ENCODE results near the gene MST1R. TPM values are rescaled to one million over a fixed set of nuclear protein-coding genes. Genes with fewer than 3 reads are reported as not detected.

Gene MST1R
- polyA plus RNA-seq: 106 to 161 TPM (median 110 TPM) in 3 replicates
- 7.1 TPM for polyA plus RNA-seq (2011; ENCODE audit: low read depth)
- polyA plus RNA-seq (2011; cell fraction: cytosol; rRNA removed): 24.6 and 29.8 TPM in 2 replicates
- polyA plus RNA-seq (2011; cell fraction: nucleus; rRNA removed): 430 and 542 TPM in 2 replicates
- 61.6 and 90.8 TPM in 2 replicates for polyA plus RNA-seq (2012; ENCODE audit: low replicate concordance)
- 183 to 373 TPM (median 239 TPM) in 3 replicates for polyA minus RNA-seq
- 68.5 TPM for polyA minus RNA-seq (2011; cell fraction: cytosol; rRNA and poly(A)+ RNA removed)
- 226 and 227 TPM in 2 replicates for polyA minus RNA-seq (2011; cell fraction: nucleus; rRNA and poly(A)+ RNA removed)

DNA sequence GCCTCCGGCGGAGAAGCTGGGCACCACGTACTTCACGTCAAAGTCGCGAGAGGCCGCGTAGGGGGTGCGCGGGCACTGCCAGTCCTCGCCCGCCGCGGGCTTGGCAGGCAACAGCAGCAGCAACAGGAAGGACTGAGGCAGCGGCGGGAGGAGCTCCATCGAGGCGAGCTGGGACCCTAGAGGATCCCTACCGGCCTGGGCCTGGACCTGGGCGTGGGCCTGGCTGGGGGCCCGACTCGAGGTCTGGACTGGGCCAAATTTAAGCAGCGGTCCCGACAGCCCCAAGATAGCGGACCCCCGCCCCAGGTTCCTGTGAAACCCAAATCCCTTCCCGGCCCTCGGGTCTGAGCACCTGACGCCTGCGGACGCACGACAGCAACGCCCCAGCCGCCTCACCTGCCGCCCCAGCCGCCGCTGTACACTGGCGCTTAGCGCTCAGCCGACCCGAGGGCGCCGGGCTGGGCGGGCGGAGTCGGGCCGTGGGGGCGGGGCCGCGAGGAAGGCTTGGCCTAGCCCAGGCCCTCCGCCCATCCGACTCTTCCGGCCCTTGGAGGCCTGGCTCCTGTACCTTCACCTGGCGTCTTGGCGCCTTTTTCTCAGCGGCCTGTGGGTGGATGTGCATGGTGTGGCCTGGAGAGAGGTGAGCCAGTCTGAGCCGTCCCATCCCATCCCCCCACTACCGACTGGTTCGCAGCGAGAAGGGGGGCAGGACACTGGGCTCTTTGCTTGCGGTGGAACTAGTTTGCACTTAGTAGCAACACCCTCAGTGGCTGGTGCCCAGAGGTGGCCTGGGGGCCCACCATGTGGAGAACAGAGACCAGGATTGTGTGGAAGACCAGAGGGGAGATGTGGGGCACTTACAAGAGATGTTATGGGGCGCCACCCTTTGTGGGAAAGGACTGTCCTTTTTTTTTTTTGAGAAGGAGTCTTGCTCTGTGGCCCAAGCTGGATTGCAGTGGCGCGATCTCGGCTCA lies at the start of gene MST1R:
TSS of gene MST1R (minus strand) at position 423 of the 974 bp plus-strand sequence. CDS start at position 159, 264 bp downstream.
- Histone ChIP-seq H3K27me3 (ENCODE audit: control insufficient read depth, extremely low read depth, insufficient read depth, low read length) (no peaks in the 10 kb centered on the region), H3K4me2 (ENCODE audit: control insufficient read depth, extremely low read depth, insufficient read depth, low read depth, low read length) (peak within 1 kb of the TSS; percentile 93), H3K4me3 (ENCODE audit: control insufficient read depth in 2 of 3, extremely low read depth in 1 of 3, insufficient read depth in 2 of 3, low read depth in 1 of 3, low read length in 3 of 3) (peak within 1 kb of the TSS; percentile 69 to 84 (median 81)), H3K36me3 (ENCODE audit: control insufficient read depth in 2 of 2, extremely low read depth in 1 of 2, insufficient read depth in 2 of 2, low read length in 2 of 2) (peaks cover 3 to 13% of the 10 kb centered on the region in 2 experiments), H3K9me1 (ENCODE audit: control insufficient read depth, extremely low read depth, insufficient read depth, low read length) (peaks cover 5% of the 10 kb centered on the region), H3K27ac (ENCODE audit: control insufficient read depth, insufficient read depth, low read length) (peak within 1 kb of the TSS; percentile 97), H2AFZ (ENCODE audit: control insufficient read depth, low read length) (no peak within 1 kb of the TSS), H3K4me1 (ENCODE audit: control insufficient read depth, extremely low read depth, insufficient read depth, low read length) (peaks cover 39% of the 10 kb centered on the region), H4K20me1 (ENCODE audit: control insufficient read depth, extremely low read depth, insufficient read depth, low read length) (no peaks in the 10 kb centered on the region), H3K9me3 (ENCODE audit: control insufficient read depth, low read depth, low read length) (no peaks in the 10 kb centered on the region), H3K79me2 (ENCODE audit: control insufficient read depth, insufficient read depth, low read length) (peaks cover 46% of the 10 kb centered on the region), H3K9ac (ENCODE audit: control insufficient read depth, extremely low read depth, insufficient read depth, low read length) (peak within 1 kb of the TSS; percentile 86)
- TF ChIP-seq CTCF (optimal IDR thresholded peaks at IDR 0.05 in 1 of 3, IDR thresholded peaks at IDR 0.05 in 1 of 3, conservative IDR thresholded peaks at IDR 0.05 in 1 of 3; ENCODE audit: extremely low read depth in 1 of 3, insufficient read depth in 2 of 3, low read length in 3 of 3): no peak
- no peak for TF ChIP-seq EZH2 (IDR thresholded peaks at IDR 0.05; ENCODE audit: low read length)
- FAIRE-seq (peak; percentile 62), DNase-seq (ENCODE audit: low read depth, low spot score) (peak; percentile 91)
- dilution Hi-C loops (cut with MboI; ENCODE audit: extremely low pct_ligation_motif_present, low sequenced_read_pairs): no loop called here

DNA sequence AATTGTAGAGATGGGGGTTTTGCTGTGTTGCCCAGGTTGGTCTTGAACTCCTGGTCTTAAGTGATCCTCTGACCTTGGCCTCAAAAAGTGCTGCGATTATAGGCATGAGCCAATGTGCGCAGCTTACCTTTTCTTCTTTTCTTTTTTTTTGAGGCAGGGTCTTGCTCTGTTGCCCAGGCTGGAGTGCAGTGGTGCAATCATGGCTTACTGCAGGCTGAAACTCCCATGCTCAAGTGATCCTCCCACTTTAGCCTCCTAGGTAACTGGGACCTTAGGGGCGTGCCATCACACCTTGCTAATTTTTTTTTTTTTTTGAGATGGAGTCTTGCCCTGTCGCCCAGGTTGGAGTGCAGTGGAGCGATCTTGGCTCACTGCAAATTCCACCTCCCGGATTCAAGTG lies 49.3 kb upstream of the MST1R start:
- dilution Hi-C loops (cut with MboI; ENCODE audit: extremely low pct_ligation_motif_present, low sequenced_read_pairs): loop anchor here (25.0 kb wide), 1 partner anchor 91 kb away; the partner anchor contains the start of genes CAMKV and TRAIP
- H2AFZ ChIP-seq (ENCODE audit: control insufficient read depth, low read length): no peak overlapping the region
- no peaks in the 10 kb centered on the region for H3K27me3 ChIP-seq (ENCODE audit: control insufficient read depth, extremely low read depth, insufficient read depth, low read length)
- no peak overlapping the region for H3K4me2 ChIP-seq (ENCODE audit: control insufficient read depth, extremely low read depth, insufficient read depth, low read depth, low read length)
- H3K4me1 ChIP-seq (ENCODE audit: control insufficient read depth, extremely low read depth, insufficient read depth, low read length): peaks cover 5% of the 10 kb centered on the region
- H3K79me2 ChIP-seq (ENCODE audit: control insufficient read depth, insufficient read depth, low read length): peaks cover 93% of the 10 kb centered on the region
- no peaks in the 10 kb centered on the region for H3K9me3 ChIP-seq (ENCODE audit: control insufficient read depth, low read depth, low read length)
- no peak overlapping the region for H3K4me3 ChIP-seq (ENCODE audit: control insufficient read depth in 2 of 3, extremely low read depth in 1 of 3, insufficient read depth in 2 of 3, low read depth in 1 of 3, low read length in 3 of 3)
- H3K9ac ChIP-seq (ENCODE audit: control insufficient read depth, extremely low read depth, insufficient read depth, low read length): no peak overlapping the region
- H3K9me1 ChIP-seq (ENCODE audit: control insufficient read depth, extremely low read depth, insufficient read depth, low read length): no peaks in the 10 kb centered on the region
- H3K36me3 ChIP-seq (ENCODE audit: control insufficient read depth in 2 of 2, extremely low read depth in 1 of 2, insufficient read depth in 2 of 2, low read length in 2 of 2): no peaks in the 10 kb centered on the region
- DNase-seq (ENCODE audit: low read depth, low spot score) (no peak), FAIRE-seq (no peak)
- no peak overlapping the region for H3K27ac ChIP-seq (ENCODE audit: control insufficient read depth, insufficient read depth, low read length)
- peaks cover 8% of the 10 kb centered on the region for H4K20me1 ChIP-seq (ENCODE audit: control insufficient read depth, extremely low read depth, insufficient read depth, low read length)
- TF ChIP-seq CTCF (optimal IDR thresholded peaks at IDR 0.05 in 1 of 3, IDR thresholded peaks at IDR 0.05 in 1 of 3, conservative IDR thresholded peaks at IDR 0.05 in 1 of 3; ENCODE audit: extremely low read depth in 1 of 3, insufficient read depth in 2 of 3, low read length in 3 of 3) (no peak), EZH2 (IDR thresholded peaks at IDR 0.05; ENCODE audit: low read length) (no peak)

Measured in keratinocyte (primary cell).